Stimulated activated naive CD8-positive, alpha-beta T cell treated with anti-CD3 and anti-CD28 coated beads, Interleukin-15, Interleukin-2, amounts not matched to agents 100 ng/mL and 50 ng/mL, for 24 hours (primary cell): ENCODE data around the gene GYG2.
"Not testable (repeated sequence)": the region's sequence is repeated elsewhere in the genome, so short reads cannot be mapped to it uniquely, and the experiment has no call there.

Experiments used
- H3K27ac Mint-ChIP-seq: one replicate; pipeline ENCODE4 v1.8.0; 2021; ENCODE audit warnings: mild to moderate bottlenecking, mixed read lengths
- H3K27me3 Mint-ChIP-seq: one replicate; pipeline ENCODE4 v1.8.0; 2021; ENCODE audit warnings: mixed read lengths
- H3K36me3 Mint-ChIP-seq: one replicate; pipeline ENCODE4 v1.8.0; 2021; ENCODE audit warnings: low read depth, mixed read lengths
- H3K4me1 Mint-ChIP-seq: one replicate; pipeline ENCODE4 v1.8.0; 2021; ENCODE audit warnings: low read depth, mixed read lengths
- H3K4me3 Mint-ChIP-seq: one replicate; pipeline ENCODE4 v1.8.0; 2021; ENCODE audit warnings: mild to moderate bottlenecking, mixed read lengths
- H3K9me3 Mint-ChIP-seq: one replicate; pipeline ENCODE4 v1.8.0; 2021; ENCODE audit warnings: mixed read lengths

The GYG2 gene

GRCh38 chrX:2828344-2828958, at the start of gene GYG2:
TSS of gene GYG2 (plus strand) at chrX:2828930. CDS start at chrX:2830189, 1,259 bp downstream.
- H3K4me3 Mint-ChIP-seq, result no peak within 1 kb of the TSS
- H3K27me3 Mint-ChIP-seq, result peaks cover 6% of the 10 kb centered on the region

GRCh38 chrX:2780472-2781225, 48.1 kb upstream of the GYG2 start:
- H3K27ac Mint-ChIP-seq, H3K36me3 Mint-ChIP-seq, H3K27me3 Mint-ChIP-seq: not testable (repeated sequence)

More at GRCh38 chrX:2828344-2828958, at the start of gene GYG2:
- no peaks in the 10 kb centered on the region for H3K4me1 Mint-ChIP-seq
- H3K36me3 Mint-ChIP-seq, result no peaks in the 10 kb centered on the region
- no peaks in the 10 kb centered on the region for H3K9me3 Mint-ChIP-seq
- H3K27ac Mint-ChIP-seq, result no peak within 1 kb of the TSS

GRCh38 chrX:2781226-2781571, 47.5 kb upstream of the GYG2 start:
- no peak overlapping the region for H3K4me3 Mint-ChIP-seq
- peaks cover 5% of the 10 kb centered on the region for H3K4me1 Mint-ChIP-seq
- no peak overlapping the region for H3K27ac Mint-ChIP-seq
- H3K36me3 Mint-ChIP-seq, result no peaks in the 10 kb centered on the region
- no peaks in the 10 kb centered on the region for H3K9me3 Mint-ChIP-seq
- H3K27me3 Mint-ChIP-seq, result peaks cover 4% of the 10 kb centered on the region

More at GRCh38 chrX:2780472-2781225, 48.1 kb upstream of the GYG2 start:
- H3K9me3 Mint-ChIP-seq, H3K4me3 Mint-ChIP-seq, H3K4me1 Mint-ChIP-seq: not testable (repeated sequence)

- no peak overlapping the region for H3K4me3 Mint-ChIP-seq
- peaks cover 5% of the 10 kb centered on the region for H3K4me1 Mint-ChIP-seq
- no peaks in the 10 kb centered on the region for H3K36me3 Mint-ChIP-seq
- no peak overlapping the region for H3K27ac Mint-ChIP-seq
- no peaks in the 10 kb centered on the region for H3K9me3 Mint-ChIP-seq
- peaks cover 4% of the 10 kb centered on the region for H3K27me3 Mint-ChIP-seq
These were observed 47.0 kb upstream of the GYG2 start for GRCh38 chrX:2781698-2782097.

- H3K4me3 Mint-ChIP-seq, result no peak overlapping the region
These were observed 46.6 kb upstream of the GYG2 start for GRCh38 chrX:2782171-2782570.

GRCh38 chrX:2782778-2783177, 46.0 kb upstream of the GYG2 start:
- no peak overlapping the region for H3K4me3 Mint-ChIP-seq
- no peak overlapping the region for H3K27ac Mint-ChIP-seq
- H3K27me3 Mint-ChIP-seq, result no peaks in the 10 kb centered on the region
- no peaks in the 10 kb centered on the region for H3K9me3 Mint-ChIP-seq
- peaks cover 5% of the 10 kb centered on the region for H3K4me1 Mint-ChIP-seq
- H3K36me3 Mint-ChIP-seq, result no peaks in the 10 kb centered on the region

More at GRCh38 chrX:2782171-2782570, 46.6 kb upstream of the GYG2 start:
- peaks cover 5% of the 10 kb centered on the region for H3K4me1 Mint-ChIP-seq
- peaks cover under 1% of the 10 kb centered on the region for H3K27me3 Mint-ChIP-seq
- no peaks in the 10 kb centered on the region for H3K36me3 Mint-ChIP-seq
- H3K27ac Mint-ChIP-seq, result no peak overlapping the region
- H3K9me3 Mint-ChIP-seq, result no peaks in the 10 kb centered on the region

GRCh38 chrX:2784026-2784425, 44.7 kb upstream of the GYG2 start:
- H3K4me3 Mint-ChIP-seq, result no peak overlapping the region
- H3K27ac Mint-ChIP-seq, result no peak overlapping the region
- H3K4me1 Mint-ChIP-seq, result peaks cover 5% of the 10 kb centered on the region
- no peaks in the 10 kb centered on the region for H3K36me3 Mint-ChIP-seq
- H3K9me3 Mint-ChIP-seq, result no peaks in the 10 kb centered on the region
- H3K27me3 Mint-ChIP-seq, result no peaks in the 10 kb centered on the region

- no peaks in the 10 kb centered on the region for H3K9me3 Mint-ChIP-seq
- H3K27me3 Mint-ChIP-seq, result no peaks in the 10 kb centered on the region
- no peak overlapping the region for H3K27ac Mint-ChIP-seq
- H3K4me3 Mint-ChIP-seq, result no peak overlapping the region
- peaks cover 5% of the 10 kb centered on the region for H3K4me1 Mint-ChIP-seq
- no peaks in the 10 kb centered on the region for H3K36me3 Mint-ChIP-seq
These were observed 43.2 kb upstream of the GYG2 start for GRCh38 chrX:2785538-2785937.

- Mint-ChIP-seq H3K4me3 (no peak overlapping the region), H3K4me1 (no peaks in the 10 kb centered on the region), H3K36me3 (no peaks in the 10 kb centered on the region), H3K9me3 (no peaks in the 10 kb centered on the region), H3K27me3 (no peaks in the 10 kb centered on the region), H3K27ac (no peak overlapping the region)
These were observed 39.8 kb upstream of the GYG2 start for GRCh38 chrX:2788980-2789379.

GRCh38 chrX:2789569-2789968, 39.2 kb upstream of the GYG2 start:
- no peaks in the 10 kb centered on the region for H3K27me3 Mint-ChIP-seq
- H3K4me1 Mint-ChIP-seq, result no peaks in the 10 kb centered on the region
- no peak overlapping the region for H3K27ac Mint-ChIP-seq
- H3K36me3 Mint-ChIP-seq, result no peaks in the 10 kb centered on the region
- H3K4me3 Mint-ChIP-seq, result no peak overlapping the region
- H3K9me3 Mint-ChIP-seq, result no peaks in the 10 kb centered on the region

GRCh38 chrX:2793752-2794151, 35.0 kb upstream of the GYG2 start:
- Mint-ChIP-seq H3K27me3 (no peaks in the 10 kb centered on the region), H3K4me1 (peaks cover 3% of the 10 kb centered on the region), H3K9me3 (no peaks in the 10 kb centered on the region), H3K27ac (no peak overlapping the region), H3K4me3 (no peak overlapping the region), H3K36me3 (no peaks in the 10 kb centered on the region)

GRCh38 chrX:2794336-2794735, 34.4 kb upstream of the GYG2 start:
- no peak overlapping the region for H3K4me3 Mint-ChIP-seq
- H3K27ac Mint-ChIP-seq, result no peak overlapping the region
- H3K27me3 Mint-ChIP-seq, result no peaks in the 10 kb centered on the region
- peaks cover 3% of the 10 kb centered on the region for H3K4me1 Mint-ChIP-seq
- H3K9me3 Mint-ChIP-seq, result no peaks in the 10 kb centered on the region
- no peaks in the 10 kb centered on the region for H3K36me3 Mint-ChIP-seq

GRCh38 chrX:2796808-2797207, 31.9 kb upstream of the GYG2 start:
- H3K4me1 Mint-ChIP-seq, H3K27me3 Mint-ChIP-seq, H3K36me3 Mint-ChIP-seq, H3K4me3 Mint-ChIP-seq, H3K27ac Mint-ChIP-seq, H3K9me3 Mint-ChIP-seq: not testable (repeated sequence)

GRCh38 chrX:2799369-2799768, 29.4 kb upstream of the GYG2 start:
- H3K27ac Mint-ChIP-seq, result no peak overlapping the region
- H3K9me3 Mint-ChIP-seq, result no peaks in the 10 kb centered on the region
- H3K27me3 Mint-ChIP-seq, result no peaks in the 10 kb centered on the region
- H3K4me1 Mint-ChIP-seq, result peaks cover 3% of the 10 kb centered on the region
- no peaks in the 10 kb centered on the region for H3K36me3 Mint-ChIP-seq
- H3K4me3 Mint-ChIP-seq, result no peak overlapping the region

- not testable (repeated sequence) for H3K27me3 Mint-ChIP-seq, H3K27ac Mint-ChIP-seq, H3K36me3 Mint-ChIP-seq, H3K4me3 Mint-ChIP-seq, H3K4me1 Mint-ChIP-seq, H3K9me3 Mint-ChIP-seq
These were observed 28.8 kb upstream of the GYG2 start for GRCh38 chrX:2799980-2800379.

- Mint-ChIP-seq H3K27ac (no peak overlapping the region), H3K4me3 (no peak overlapping the region), H3K4me1 (peaks cover 3% of the 10 kb centered on the region), H3K9me3 (no peaks in the 10 kb centered on the region), H3K36me3 (no peaks in the 10 kb centered on the region), H3K27me3 (no peaks in the 10 kb centered on the region)
These were observed 27.5 kb upstream of the GYG2 start for GRCh38 chrX:2801223-2801622.
